Inferior parietal cortex (tissue), 1 donor: ENCODE data around the gene ZNF189.
"Not testable (repeated sequence)": the region's sequence is repeated elsewhere in the genome, so short reads cannot be mapped to it uniquely, and the experiment has no call there.

Source experiments
- DNase-seq: peaks from one replicate; pipeline ENCODE4 v3.0.0-alpha.2; 2016; ENCODE audit errors: extremely low spot score

Gene ZNF189

GRCh38 chr9:101380295-101380694 lies 18.4 kb upstream of the ZNF189 start:
- no peak for DNase-seq

- DNase-seq = no peak
Measured at GRCh38 chr9:101381118-101381517, 17.5 kb upstream of the ZNF189 start.

GRCh38 chr9:101381833-101382342 lies 16.8 kb upstream of the ZNF189 start:
- DNase-seq = no peak

GRCh38 chr9:101383361-101383760 lies 15.3 kb upstream of the ZNF189 start:
- DNase-seq = no peak

GRCh38 chr9:101384873-101385536 lies 13.6 kb upstream of the ZNF189 start, which contains the start of gene BAAT:
Gene BAAT, minus strand, starts transcription at chr9:101385006. Its CDS starts 13,602 bp downstream, at chr9:101371404.
- not testable (repeated sequence) for DNase-seq

GRCh38 chr9:101387871-101388506 lies 10.7 kb upstream of the ZNF189 start:
- peak; percentile 72 for DNase-seq

- DNase-seq = peak; percentile 51
Measured at GRCh38 chr9:101388507-101388993, 10.1 kb upstream of the ZNF189 start.

- no peak for DNase-seq
Measured at GRCh38 chr9:101393135-101393534, 5.5 kb upstream of the ZNF189 start.

- DNase-seq = no peak
Measured at GRCh38 chr9:101394687-101395086, 4.0 kb upstream of the ZNF189 start.

- no peak for DNase-seq
Measured at GRCh38 chr9:101397746-101398067, 944 bp upstream of the ZNF189 start.

GRCh38 chr9:101398930-101399642 lies 435 bp downstream of the ZNF189 start:
- DNase-seq = peak; percentile 29

- DNase-seq = no peak
Measured at GRCh38 chr9:101399643-101399970, 956 bp downstream of the ZNF189 start.

GRCh38 chr9:101400120-101400519 lies 1.5 kb downstream of the ZNF189 start:
- DNase-seq = peak; percentile 25

- no peak for DNase-seq
Measured at GRCh38 chr9:101403516-101404285, 5.0 kb downstream of the ZNF189 start.

GRCh38 chr9:101408374-101409078 lies 9.9 kb downstream of the ZNF189 start:
- no peak for DNase-seq

- DNase-seq = no peak
Measured at GRCh38 chr9:101409079-101409477, 10.4 kb downstream of the ZNF189 start.

- DNase-seq = no peak
Measured at GRCh38 chr9:101414839-101415238, 16.2 kb downstream of the ZNF189 start.

- no peak for DNase-seq
Measured at GRCh38 chr9:101415578-101415977, 16.9 kb downstream of the ZNF189 start.

GRCh38 chr9:101417389-101417788 lies 18.7 kb downstream of the ZNF189 start:
- no peak for DNase-seq

GRCh38 chr9:101417977-101418376 lies 19.3 kb downstream of the ZNF189 start:
- DNase-seq = no peak
